MV-4-11 (cell line): ENCODE data around the gene PRKN.
A peak's percentile ranks its signal among the peaks of the same experiment; 100 is the strongest.

Experiments used
- DNase-seq: peaks from one replicate; lab custom pipeline; 2025; lab: John Stamatoyannopoulos, UW

PRKN gene

DNA sequence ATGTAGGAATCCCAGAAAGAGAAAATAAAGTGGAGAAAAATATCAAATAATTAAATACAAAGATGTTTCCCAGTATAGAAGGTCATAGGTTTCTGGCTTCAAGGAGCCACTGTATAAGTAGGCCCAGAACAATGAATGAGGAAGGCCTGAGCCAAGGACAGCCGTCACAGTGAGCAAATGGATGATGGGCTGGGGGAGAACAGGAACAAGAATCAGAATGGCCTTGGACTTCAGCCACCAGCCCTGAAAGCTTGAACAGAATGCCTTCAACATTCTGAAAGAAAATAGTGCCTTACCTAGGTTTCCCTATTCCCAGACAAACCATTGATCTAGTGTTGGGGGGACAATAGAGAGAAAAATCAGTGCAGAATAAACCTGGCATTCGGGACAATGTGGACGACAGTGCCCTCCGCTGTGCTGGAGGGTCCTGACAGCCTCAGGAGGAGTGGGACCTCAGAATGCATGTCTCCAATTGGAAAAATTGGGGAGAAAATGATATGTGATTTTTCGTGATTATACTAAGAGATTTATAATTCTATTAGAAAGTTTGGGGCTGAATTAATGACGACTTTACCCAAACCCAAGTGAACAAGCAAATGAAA is 1119.8 kb downstream of the PRKN start:
- DNase-seq: no peak

GRCh38 chr6:161602359-161602758 is 1125.2 kb downstream of the PRKN start:
- no peak for DNase-seq

- no peak for DNase-seq
These were observed 1128.7 kb downstream of the PRKN start for GRCh38 chr6:161598896-161599295.

- no peak for DNase-seq
These were observed 1130.6 kb downstream of the PRKN start for GRCh38 chr6:161596807-161597520.

DNA sequence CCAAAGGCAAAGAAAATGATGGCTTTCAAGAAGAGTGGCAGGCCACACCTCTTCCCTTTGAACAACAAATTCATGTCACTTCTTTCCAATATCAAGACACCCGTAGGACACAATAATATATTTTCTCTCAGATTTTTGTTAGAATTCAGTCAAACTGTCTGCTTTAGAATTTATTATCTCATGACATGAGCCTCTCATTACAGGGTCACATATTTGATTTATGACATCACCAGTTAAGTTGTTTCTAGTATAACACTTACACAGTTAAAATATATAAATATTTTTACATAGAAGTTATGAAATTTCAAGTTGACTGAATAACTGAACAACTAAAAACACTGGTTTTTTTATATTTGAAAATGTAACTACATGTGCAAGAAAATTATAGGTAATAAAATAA is 1133.2 kb downstream of the PRKN start:
- DNase-seq: no peak

DNA sequence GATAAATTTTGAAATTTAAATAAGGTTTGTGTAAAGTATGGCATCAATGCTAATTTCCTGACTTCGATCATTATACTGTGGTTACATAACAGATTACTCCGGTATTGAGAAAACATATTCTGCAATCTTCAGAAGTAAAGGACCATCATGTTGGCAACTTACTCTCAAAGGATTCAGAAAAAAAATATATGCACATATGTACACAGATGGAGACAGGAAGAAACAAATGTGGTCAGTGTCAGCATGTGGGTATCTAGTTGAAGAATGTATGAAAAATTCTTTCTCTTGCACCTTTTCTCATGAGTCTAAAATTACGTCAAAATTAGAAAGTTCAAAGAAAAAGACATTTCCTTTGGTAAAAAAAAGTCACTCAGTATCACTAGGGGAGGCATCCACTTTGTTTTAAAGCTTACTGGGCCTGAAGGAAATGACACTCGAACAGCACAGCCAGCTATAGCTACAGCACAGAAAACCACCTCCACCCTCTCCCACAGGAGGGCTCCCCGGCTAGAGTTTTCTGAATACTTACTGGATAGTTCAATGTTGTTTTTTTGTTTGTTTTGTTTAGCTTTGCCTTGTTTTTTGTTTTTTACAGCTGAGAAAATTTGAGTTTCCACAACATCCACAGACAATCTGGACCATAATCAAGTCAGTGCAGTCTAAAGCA is 1136.5 kb downstream of the PRKN start:
- no peak for DNase-seq

DNA sequence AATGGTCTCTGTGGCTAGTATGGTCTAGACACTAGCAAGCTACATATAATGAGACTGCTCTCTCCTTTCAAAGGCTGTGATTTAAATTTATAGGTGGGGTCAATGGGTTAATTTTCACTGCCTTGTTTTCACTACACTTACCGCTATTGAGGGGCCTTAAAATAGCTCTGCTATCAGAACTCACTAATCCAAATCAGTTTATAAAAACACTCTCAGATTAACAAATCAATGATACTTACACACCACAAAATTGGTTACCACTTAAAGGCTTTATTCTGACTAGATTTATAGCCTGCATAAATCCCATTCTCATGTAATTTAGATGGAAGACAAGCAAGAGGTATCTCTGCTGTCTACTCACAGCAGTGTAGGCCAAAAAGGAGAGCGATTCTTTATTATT is 1140.7 kb downstream of the PRKN start:
- DNase-seq: no peak

DNA sequence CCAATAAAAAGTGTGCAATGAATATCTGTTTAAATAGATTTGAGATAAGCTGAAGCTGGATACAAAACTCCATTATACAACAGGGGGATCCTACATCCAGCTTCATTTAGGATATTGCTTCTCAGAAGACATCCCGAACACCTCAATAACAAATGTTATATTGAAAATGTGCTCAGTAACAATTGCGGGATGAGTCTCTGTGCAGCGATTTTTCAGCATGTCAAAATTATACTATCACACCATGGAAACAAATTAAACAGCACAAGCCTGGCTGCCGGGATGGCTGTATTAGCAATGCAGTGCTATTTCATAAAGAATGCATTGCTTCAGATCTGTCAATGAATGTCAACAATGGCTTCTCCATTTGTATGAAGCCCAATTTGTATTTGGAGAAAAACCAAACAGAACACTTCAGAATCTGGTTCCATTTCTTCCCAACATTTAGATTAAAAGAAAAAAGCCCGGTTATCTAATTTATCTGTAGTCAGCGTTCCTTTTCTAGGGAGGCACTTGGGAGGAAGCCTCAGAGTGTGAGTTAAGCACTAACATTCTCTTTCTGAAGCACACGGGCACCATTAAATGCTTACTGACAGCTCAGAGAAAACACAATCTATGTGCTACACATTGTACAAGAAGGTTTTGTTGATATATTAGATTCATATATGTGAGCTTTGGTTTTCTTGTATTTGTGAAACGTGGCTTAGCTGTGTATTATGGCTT is 1142.8 kb downstream of the PRKN start:
- no peak for DNase-seq

GRCh38 chr6:161584051-161584450 is 1143.5 kb downstream of the PRKN start:
- no peak for DNase-seq

- no peak for DNase-seq
These were observed 1144.0 kb downstream of the PRKN start for GRCh38 chr6:161583584-161583983.

GRCh38 chr6:161578478-161578877 is 1149.1 kb downstream of the PRKN start:
- DNase-seq: no peak

GRCh38 chr6:161575523-161576254 is 1151.9 kb downstream of the PRKN start:
- DNase-seq: no peak

- DNase-seq: no peak
These were observed 1158.6 kb downstream of the PRKN start for GRCh38 chr6:161568885-161569456.

DNA sequence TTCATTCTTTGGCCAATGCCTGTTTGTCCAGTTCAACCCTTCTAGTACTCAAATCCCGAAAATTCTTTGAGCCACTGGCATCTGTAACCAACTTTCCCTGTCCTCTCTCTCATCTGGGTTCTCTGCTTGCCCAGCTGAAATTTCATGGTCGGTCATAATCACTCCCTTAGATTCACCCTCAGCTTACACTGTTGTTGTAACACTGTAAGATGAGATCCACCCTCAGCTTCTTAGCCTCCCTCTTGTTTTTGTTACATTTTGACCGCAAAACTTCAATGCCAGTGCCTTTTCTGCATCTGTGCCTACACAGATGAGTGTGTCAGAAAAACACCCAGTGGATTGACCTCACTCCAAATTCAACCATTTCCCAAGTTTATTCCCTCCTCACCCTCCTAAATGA is 1162.6 kb downstream of the PRKN start:
- DNase-seq: no peak

DNA sequence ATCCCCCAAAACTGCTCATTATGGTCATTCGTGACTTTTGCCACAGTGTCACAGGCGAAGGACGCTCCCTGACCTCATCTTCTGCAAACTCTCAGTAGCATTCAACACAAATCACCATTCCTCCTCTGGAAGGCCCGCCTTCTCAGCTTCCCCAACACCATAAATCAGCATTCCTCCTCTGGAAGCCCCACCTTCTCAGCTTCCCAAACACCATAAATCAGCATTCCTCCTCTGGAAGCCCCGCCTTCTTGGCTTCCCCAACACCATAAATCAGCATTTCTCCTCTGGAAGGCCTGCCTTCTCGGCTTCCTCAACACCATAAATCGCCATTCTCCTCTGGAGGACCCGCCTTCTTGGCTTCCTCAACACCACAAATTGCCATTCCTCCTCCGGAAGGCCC is 1165.7 kb downstream of the PRKN start:
- no peak for DNase-seq

- DNase-seq: no peak
These were observed 1170.0 kb downstream of the PRKN start for GRCh38 chr6:161557333-161558107.

GRCh38 chr6:161554883-161555282 is 1172.7 kb downstream of the PRKN start:
- DNase-seq: no peak

DNA sequence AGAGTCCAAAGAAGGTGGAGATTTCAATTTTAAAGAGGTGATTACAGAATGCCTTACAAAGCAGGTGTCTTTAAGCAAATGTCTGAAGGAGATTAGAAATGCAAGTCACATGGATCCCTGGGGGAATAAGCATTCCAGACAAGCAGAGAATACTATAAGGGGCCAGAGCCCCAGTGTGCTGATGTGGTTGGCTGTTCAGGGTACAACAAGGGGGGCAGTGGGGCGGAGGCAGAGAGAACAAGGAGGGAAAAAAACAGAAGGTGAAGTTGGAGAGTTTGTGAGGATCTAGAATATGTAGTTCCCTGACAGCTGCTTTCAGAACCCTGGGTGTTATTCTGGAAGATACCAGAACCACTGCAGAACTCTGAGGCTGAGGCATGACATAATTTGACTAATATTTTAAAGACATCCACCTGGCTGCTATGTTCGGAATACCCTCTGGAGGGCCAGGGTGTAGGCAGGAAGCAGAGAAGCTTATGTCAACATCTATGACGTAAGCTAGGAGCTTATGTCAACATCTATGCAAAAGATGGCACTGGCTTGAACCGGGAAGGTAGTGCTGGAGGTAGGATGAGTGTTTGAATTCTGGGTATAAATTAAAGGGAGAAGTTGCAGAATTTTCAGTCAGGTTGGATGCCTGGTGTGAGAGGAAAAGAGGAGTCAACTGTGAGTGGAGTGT is 1177.5 kb downstream of the PRKN start:
- DNase-seq: peak; percentile 49

DNA sequence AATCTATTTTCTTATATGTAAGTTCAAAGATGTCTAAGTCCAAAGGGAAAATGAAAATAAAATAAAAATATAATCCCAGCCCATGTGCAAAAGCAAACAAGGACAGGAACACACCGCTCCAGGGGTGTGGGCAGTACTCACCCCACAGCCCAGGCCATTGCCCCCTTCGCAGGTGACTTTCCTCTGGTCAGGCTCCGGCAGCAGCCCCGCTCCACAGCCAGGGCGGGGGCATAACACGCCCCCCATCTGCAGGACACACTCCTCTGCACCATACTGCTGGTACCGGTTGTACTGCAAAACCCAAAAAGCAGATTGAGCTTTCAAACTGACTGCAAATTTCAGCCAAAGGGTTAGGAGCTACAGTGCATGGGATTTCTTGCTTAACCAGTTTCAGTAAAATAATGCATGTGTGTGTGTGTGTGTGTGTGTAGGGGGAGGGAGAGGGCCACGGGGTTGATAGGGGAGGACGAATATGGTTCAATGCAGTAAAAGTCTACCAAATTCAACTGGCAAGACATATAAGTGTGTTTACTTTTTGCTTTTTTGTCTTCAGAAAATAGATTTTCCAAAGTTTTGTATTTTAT is 1178.8 kb downstream of the PRKN start:
- DNase-seq: no peak

- DNase-seq: peak; percentile 95
These were observed 1179.9 kb downstream of the PRKN start for GRCh38 chr6:161547617-161548016.
